Kidney (tissue), 14 donors: ENCODE data around the gene ZNF521. TPM values are rescaled to one million over a fixed set of nuclear protein-coding genes. Genes with fewer than 3 reads are reported as not detected.

Source experiments
- DNase-seq, 5 donors: peaks; one replicate each; pipeline ENCODE4 v3.0.0-alpha.2; 2013 to 2020
- FAIRE-seq: peaks from 2 replicates; lab custom pipeline; 2012; peaks lifted over from hg19 to GRCh38; lab: Jason Lieb, UNC
- H3K27ac ChIP-seq, 2 donors: one replicate each; pipeline ENCODE4 v1.7.0; 2013; ENCODE audit warnings: low read depth in 2 of 2, low read length in 2 of 2, inconsistent platforms in 1 of 2
- H3K27me3 ChIP-seq: one replicate; pipeline ENCODE4 v1.7.1; 2013; ENCODE audit warnings: low read length, inconsistent platforms; ENCODE audit not compliant: control insufficient read depth, insufficient read depth
- H3K36me3 ChIP-seq, 3 donors: one replicate each; pipeline versions ENCODE4 v1.7.0 to v1.7.1; 2013; ENCODE audit warnings: low read length in 3 of 3, control low read depth in 1 of 3, inconsistent platforms in 1 of 3; ENCODE audit not compliant: insufficient read depth in 3 of 3, control insufficient read depth in 2 of 3
- H3K4me1 ChIP-seq, 3 donors: one replicate each; pipeline versions ENCODE4 v1.7.0 to v1.7.1; 2013; ENCODE audit warnings: low read length in 3 of 3, inconsistent platforms in 1 of 3, low read depth in 1 of 3; ENCODE audit not compliant: control insufficient read depth in 2 of 3, insufficient read depth in 2 of 3
- H3K4me3 ChIP-seq, 3 donors: one replicate each; pipeline versions ENCODE4 v1.7.0 to v1.8.1; 2013; ENCODE audit warnings: low read length in 3 of 3, control low read depth in 1 of 3, inconsistent platforms in 1 of 3
- H3K9ac ChIP-seq, 3 donors: one replicate each; pipeline versions ENCODE4 v1.7.0 to v1.7.1; 2013; ENCODE audit warnings: low read length in 3 of 3, control low read depth in 1 of 3, inconsistent platforms in 1 of 3
- H3K9me3 ChIP-seq, 3 donors: one replicate each; pipeline versions ENCODE4 v1.7.0 to v1.7.1; 2013; ENCODE audit warnings: low read length in 3 of 3, control low read depth in 1 of 3, inconsistent platforms in 1 of 3; ENCODE audit not compliant: control insufficient read depth in 2 of 3, insufficient read depth in 1 of 3
- intact Hi-C: fragments of 100-400 bp; cut with DNase I; formaldehyde crosslinking; loops from one replicate; pipeline ENCODE4 v1.11.1; 2022
- polyA plus RNA-seq: library from polyadenylated mRNA; stranded (reverse); fragments of 350-450 nt; fragmentation: Illumina TruSeq; extraction: RNeasy Lipid Tissue Mini Kit (QIAGEN cat#74804); gene quantifications from one replicate; pipeline ENCODE4 v1.2.3, GENCODE V29; 2014; ENCODE audit warnings: low read depth, low replicate concordance; ENCODE audit not compliant: insufficient read depth
- total RNA-seq: library from RNA; stranded (reverse); fragmentation: NEBNext Ultra II Directional; extraction: Animal tissue kit (Norgen Biotek cat#: 25700); gene quantifications from one replicate; pipeline ENCODE4 v1.2.1, GENCODE V29; 2021
- TF ChIP-seq, protein P1 (sequence below): IDR thresholded peaks from 3 replicates; pipeline ENCODE4 v1.5.1; 2012; ENCODE audit warnings: mild to moderate bottlenecking, moderate library complexity, borderline replicate concordance; ENCODE audit not compliant: insufficient read depth; ENCODE audit errors: extremely low read depth
- donor health status: control.
- donor health status: control.
- donor health status: control.
- donor health status: control.
- donor health status: control.
- donor health status: DM: yes; HTN: yes; CAD: no.
- donor health status: Normal renal cell carcinoma (clear cell type).

ZNF521 gene
- total and polyA plus RNA-seq, 2 donors from 2014 or later = 1.8 to 18.0 TPM

DNA sequence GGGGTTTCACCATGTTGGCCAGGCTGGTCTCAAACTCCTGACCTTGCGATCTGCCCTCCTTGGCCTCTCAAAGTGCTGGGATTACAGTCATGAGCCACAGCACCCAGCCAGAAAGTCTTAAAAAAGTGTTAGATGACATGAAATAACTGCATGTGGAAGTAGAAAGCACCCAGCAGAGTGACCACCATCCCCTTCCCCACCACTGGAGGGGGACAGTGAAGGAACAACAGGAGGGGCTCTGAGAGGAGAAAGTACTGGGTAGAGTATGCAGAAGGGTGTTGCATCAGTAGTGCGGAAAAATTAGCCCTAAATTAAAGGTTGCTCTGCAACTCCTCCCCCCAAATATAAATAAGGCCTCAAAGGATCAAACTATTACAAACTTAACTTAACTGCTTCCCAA lies 230.5 kb downstream of the ZNF521 start:
- Histone ChIP-seq H3K36me3 (no peaks in the 10 kb centered on the region), H3K27me3 (no peaks in the 10 kb centered on the region), H3K9ac (no peak overlapping the region), H3K4me1 (no peaks in the 10 kb centered on the region), H3K9me3 (no peaks in the 10 kb centered on the region), H3K4me3 (no peak overlapping the region), H3K27ac (no peak overlapping the region)
- FAIRE-seq = no peak
- no peak for DNase-seq
- TF ChIP-seq, protein P1, sequence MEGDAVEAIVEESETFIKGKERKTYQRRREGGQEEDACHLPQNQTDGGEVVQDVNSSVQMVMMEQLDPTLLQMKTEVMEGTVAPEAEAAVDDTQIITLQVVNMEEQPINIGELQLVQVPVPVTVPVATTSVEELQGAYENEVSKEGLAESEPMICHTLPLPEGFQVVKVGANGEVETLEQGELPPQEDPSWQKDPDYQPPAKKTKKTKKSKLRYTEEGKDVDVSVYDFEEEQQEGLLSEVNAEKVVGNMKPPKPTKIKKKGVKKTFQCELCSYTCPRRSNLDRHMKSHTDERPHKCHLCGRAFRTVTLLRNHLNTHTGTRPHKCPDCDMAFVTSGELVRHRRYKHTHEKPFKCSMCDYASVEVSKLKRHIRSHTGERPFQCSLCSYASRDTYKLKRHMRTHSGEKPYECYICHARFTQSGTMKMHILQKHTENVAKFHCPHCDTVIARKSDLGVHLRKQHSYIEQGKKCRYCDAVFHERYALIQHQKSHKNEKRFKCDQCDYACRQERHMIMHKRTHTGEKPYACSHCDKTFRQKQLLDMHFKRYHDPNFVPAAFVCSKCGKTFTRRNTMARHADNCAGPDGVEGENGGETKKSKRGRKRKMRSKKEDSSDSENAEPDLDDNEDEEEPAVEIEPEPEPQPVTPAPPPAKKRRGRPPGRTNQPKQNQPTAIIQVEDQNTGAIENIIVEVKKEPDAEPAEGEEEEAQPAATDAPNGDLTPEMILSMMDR = no peak
- intact Hi-C loops = no loop called here

DNA sequence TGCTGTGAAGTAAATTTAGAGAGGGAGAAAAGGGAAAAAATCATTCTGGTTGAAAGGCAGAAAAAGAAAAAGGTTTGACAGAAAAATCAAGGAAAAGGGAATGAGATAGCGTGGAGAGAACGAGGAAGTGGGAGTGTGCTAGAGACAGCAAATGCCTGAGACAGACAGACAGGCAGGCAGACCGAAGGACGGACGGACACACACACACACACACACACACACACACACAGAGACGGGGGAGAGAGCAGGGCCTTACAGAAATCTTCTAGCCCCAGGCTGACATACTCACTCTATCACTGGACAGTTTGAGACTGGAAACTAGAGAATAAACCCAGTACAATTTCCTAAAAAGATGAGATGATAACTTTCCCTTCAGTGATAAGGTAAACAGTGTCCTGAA lies 238.4 kb downstream of the ZNF521 start:
- FAIRE-seq = no peak
- H3K4me1 ChIP-seq = no peaks in the 10 kb centered on the region

DNA sequence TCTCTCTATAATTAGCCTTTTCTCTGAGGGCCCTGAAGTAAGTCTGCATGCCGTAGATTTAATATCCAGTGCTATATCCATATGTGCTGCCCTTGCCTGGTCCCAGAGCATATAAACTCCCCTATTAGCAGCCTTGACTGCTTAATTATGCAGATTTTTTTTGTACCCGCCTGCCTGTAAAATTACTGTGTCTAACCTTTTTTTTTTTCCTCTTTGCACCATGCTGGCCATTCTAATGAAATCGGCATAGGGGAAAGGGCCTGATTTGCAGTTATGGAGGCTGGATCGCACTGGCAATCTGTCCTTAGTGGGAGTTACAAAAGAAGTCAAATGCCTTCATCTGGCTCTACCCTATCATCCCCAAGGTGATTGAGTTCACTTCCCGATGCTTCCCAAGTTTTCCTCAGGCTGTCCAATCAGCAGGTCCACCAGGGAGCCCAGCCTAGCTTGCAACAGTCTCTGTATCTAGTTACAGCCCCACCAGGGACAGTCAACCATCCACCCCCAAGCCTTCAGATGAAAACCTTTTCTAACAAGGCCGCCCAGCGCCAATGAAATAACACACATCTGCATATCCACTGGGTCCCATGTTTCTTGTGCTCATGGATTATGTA lies 239.0 kb downstream of the ZNF521 start:
- FAIRE-seq = no peak
- no peaks in the 10 kb centered on the region for H3K4me1 ChIP-seq
- H3K9ac ChIP-seq = no peak overlapping the region
- no peak overlapping the region for H3K4me3 ChIP-seq
- no peak overlapping the region for H3K27ac ChIP-seq
- no peak for DNase-seq
- no peaks in the 10 kb centered on the region for H3K27me3 ChIP-seq
- no peaks in the 10 kb centered on the region for H3K36me3 ChIP-seq
- H3K9me3 ChIP-seq = no peaks in the 10 kb centered on the region
- intact Hi-C loops = no loop called here
- TF ChIP-seq, protein P1 = no peak

More for the DNA sequence above, 238.4 kb downstream of the ZNF521 start:
- DNase-seq = no peak
- intact Hi-C loops = no loop called here
- Histone ChIP-seq H3K27ac (no peak overlapping the region), H3K36me3 (no peaks in the 10 kb centered on the region), H3K27me3 (no peaks in the 10 kb centered on the region), H3K9me3 (no peaks in the 10 kb centered on the region), H3K9ac (no peak overlapping the region), H3K4me3 (no peak overlapping the region)
- TF ChIP-seq, protein P1 = no peak
